ENCODE data around the gene CAND1. TPM values are rescaled to one million over a fixed set of nuclear protein-coding genes. Genes with fewer than 3 reads are reported as not detected.

Gene CAND1
- total and polyA plus RNA-seq, 9 of the 15 experiments (the other 6 are each of a cell fraction or from before 2014, with no cell fraction given): 24.0 to 167 (median 77.5) TPM

- Histone ChIP-seq H2AFZ (ENCODE audit: low read depth, low read length) (no peak overlapping the region), H3K4me1 (replicated peaks in 1 of 2; ENCODE audit: control insufficient read depth in 2 of 2, insufficient read depth in 2 of 2, low read length in 2 of 2) (no peaks in the 10 kb centered on the region), H3K4me2 (ENCODE audit: insufficient read depth, low read length) (no peak overlapping the region), H3K9me3 (replicated peaks; ENCODE audit: control insufficient read depth, insufficient read depth, low read depth, low read length) (no peaks in the 10 kb centered on the region; the same call in 1 of the 2 replicates), H3K27ac (ENCODE audit: extremely low read depth, low read depth, low read length) (no peak overlapping the region), H3K4me3 (no peak overlapping the region), H3K27me3 (ENCODE audit: control insufficient read depth in 2 of 2, insufficient read depth in 2 of 2, low read length in 2 of 2) (no peaks in the 10 kb centered on the region), H3K79me2 (ENCODE audit: control insufficient read depth, insufficient read depth, low read length) (no peaks in the 10 kb centered on the region), H4K20me1 (replicated peaks; ENCODE audit: control insufficient read depth, insufficient read depth, low read length) (no peaks in the 10 kb centered on the region), H3K9me1 (ENCODE audit: control insufficient read depth, insufficient read depth, low read length) (no peaks in the 10 kb centered on the region), H3K36me3 (ENCODE audit: control insufficient read depth, insufficient read depth, low read length) (peaks cover 15% of the 10 kb centered on the region; the same call in 1 of the 3 replicates), H3K9ac (ENCODE audit: insufficient read depth in 1 of 2, low read depth in 2 of 2, low read length in 2 of 2) (no peak overlapping the region)
- TF ChIP-seq ZNF75A (CRISPR knock-in tag; IDR thresholded peaks at IDR 0.05) (no peak), ZBTB11 (CRISPR knock-in tag; IDR thresholded peaks at IDR 0.05) (no peak), NFATC3 (IDR thresholded peaks at IDR 0.05) (no peak), MYC (IDR thresholded peaks at IDR 0.05; ENCODE audit: low read depth, low read length) (no peak), MYC (CRISPR knock-in tag; IDR thresholded peaks at IDR 0.05; ENCODE audit: borderline replicate concordance, low read depth) (no peak), CHCHD3 (CRISPR knock-in tag; IDR thresholded peaks at IDR 0.05) (no peak), ESRRA (IDR thresholded peaks at IDR 0.05; ENCODE audit: borderline replicate concordance, low read depth) (no peak), JUNB (CRISPR knock-in tag; conservative IDR thresholded peaks at IDR 0.05) (no peak), SRSF9 (IDR thresholded peaks at IDR 0.05; ENCODE audit: borderline replicate concordance, low read depth, low read length) (no peak), KDM2B (CRISPR knock-in tag; IDR thresholded peaks at IDR 0.05) (no peak), BCOR (IDR thresholded peaks at IDR 0.05) (no peak), KLF6 (CRISPR knock-in tag; IDR thresholded peaks at IDR 0.05; ENCODE audit: borderline replicate concordance) (no peak), EGR1 (conservative IDR thresholded peaks at IDR 0.05) (no peak), ETS2 (tag; IDR thresholded peaks at IDR 0.05; ENCODE audit: borderline replicate concordance, poor library complexity, severe bottlenecking) (no peak), ZBTB8A (IDR thresholded peaks at IDR 0.05; ENCODE audit: partially characterized antibody) (no peak), DPF2 (IDR thresholded peaks at IDR 0.05) (no peak), SUPT5H (IDR thresholded peaks at IDR 0.05) (no peak), NBN (IDR thresholded peaks at IDR 0.05; ENCODE audit: low read depth) (no peak), NCOR1 (IDR thresholded peaks at IDR 0.05) (no peak)
- TF ChIP-seq, protein P1, sequence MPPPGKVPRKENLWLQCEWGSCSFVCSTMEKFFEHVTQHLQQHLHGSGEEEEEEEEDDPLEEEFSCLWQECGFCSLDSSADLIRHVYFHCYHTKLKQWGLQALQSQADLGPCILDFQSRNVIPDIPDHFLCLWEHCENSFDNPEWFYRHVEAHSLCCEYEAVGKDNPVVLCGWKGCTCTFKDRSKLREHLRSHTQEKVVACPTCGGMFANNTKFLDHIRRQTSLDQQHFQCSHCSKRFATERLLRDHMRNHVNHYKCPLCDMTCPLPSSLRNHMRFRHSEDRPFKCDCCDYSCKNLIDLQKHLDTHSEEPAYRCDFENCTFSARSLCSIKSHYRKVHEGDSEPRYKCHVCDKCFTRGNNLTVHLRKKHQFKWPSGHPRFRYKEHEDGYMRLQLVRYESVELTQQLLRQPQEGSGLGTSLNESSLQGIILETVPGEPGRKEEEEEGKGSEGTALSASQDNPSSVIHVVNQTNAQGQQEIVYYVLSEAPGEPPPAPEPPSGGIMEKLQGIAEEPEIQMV (tag; conservative IDR thresholded peaks at IDR 0.05; ENCODE audit: low read depth): no peak
- BruUV-seq (replicated peaks): no TSS peak
- CTCF ChIA-PET (ENCODE audit: low intra/inter-chr PET ratio): no interaction called here
- intact Hi-C loops (cut with micrococcal nuclease) (no loop called here), in situ Hi-C loops (cut with MboI) (no loop called here)
- no peak for DNase-seq (ENCODE audit: extremely low read depth in 1 of 4, low spot score in 3 of 4)
- no peak for FAIRE-seq
- no peak for ATAC-seq
- POLR2A ChIA-PET: no interaction called here
- WGBS (ENCODE audit: insufficient coverage, low coverage, missing lambda C conversion rate): 96% methylated on average over 3 of the region's 4 CpGs
Measured at GRCh38 chr12:67319936-67320335, 50.8 kb downstream of the CAND1 start.

All from K562 (cell line).